Mucosa of rectum (tissue), 2 donors: ENCODE results near the gene CFAP92.
A peak's percentile ranks its signal among the peaks of the same experiment; 100 is the strongest.

ENCODE experiments used
- H3K27ac ChIP-seq, 2 donors: one replicate each; pipeline ENCODE4 v1.7.0; 2013; ENCODE audit warnings: inconsistent platforms in 2 of 2, low read depth in 2 of 2, low read length in 2 of 2
- H3K27me3 ChIP-seq, 2 donors: one replicate each; pipeline ENCODE4 v1.7.0; 2013; ENCODE audit warnings: low read length in 2 of 2; ENCODE audit not compliant: control insufficient read depth in 2 of 2, insufficient read depth in 2 of 2
- H3K36me3 ChIP-seq, 2 donors: one replicate each; pipeline ENCODE4 v1.7.0; 2013; ENCODE audit warnings: low read length in 2 of 2; ENCODE audit not compliant: control insufficient read depth in 2 of 2, insufficient read depth in 2 of 2
- H3K4me1 ChIP-seq, 2 donors: one replicate each; pipeline ENCODE4 v1.7.0; 2013; ENCODE audit warnings: low read length in 2 of 2, mild to moderate bottlenecking in 1 of 2; ENCODE audit not compliant: control insufficient read depth in 2 of 2, insufficient read depth in 2 of 2
- H3K4me3 ChIP-seq, 2 donors: one replicate each; pipeline ENCODE4 v1.7.0; 2013; ENCODE audit warnings: low read length in 2 of 2
- H3K9ac ChIP-seq, 2 donors: one replicate each; pipeline ENCODE4 v1.7.0; 2013; ENCODE audit warnings: low read length in 2 of 2, low read depth in 1 of 2, mild to moderate bottlenecking in 1 of 2
- H3K9me3 ChIP-seq, 2 donors: one replicate each; pipeline ENCODE4 v1.7.0; 2013; ENCODE audit warnings: low read length in 2 of 2; ENCODE audit not compliant: control insufficient read depth in 2 of 2
- donor health status: healthy.
- donor health status: Normal muscosa, but diverticular disease.

The CFAP92 gene

GRCh38 chr3:129035360-129036221 lies 41.7 kb upstream of the CFAP92 start:
- no peaks in the 10 kb centered on the region for H3K27me3 ChIP-seq
- peaks cover 0 to 3% of the 10 kb centered on the region in 2 donors for H3K36me3 ChIP-seq
- no peak overlapping the region for H3K27ac ChIP-seq
- no peak overlapping the region for H3K4me3 ChIP-seq
- H3K9ac ChIP-seq, result no peak overlapping the region
- H3K9me3 ChIP-seq, result no peaks in the 10 kb centered on the region
- peaks cover 0 to 3% of the 10 kb centered on the region in 2 donors for H3K4me1 ChIP-seq

- Histone ChIP-seq H3K9me3 (no peaks in the 10 kb centered on the region), H3K4me3 (no peak overlapping the region), H3K9ac (no peak overlapping the region), H3K27ac (no peak overlapping the region), H3K36me3 (peaks cover 0 to 5% of the 10 kb centered on the region in 2 donors), H3K27me3 (no peaks in the 10 kb centered on the region), H3K4me1 (peaks cover 0 to 2% of the 10 kb centered on the region in 2 donors)
Observed at GRCh38 chr3:129034642-129035041, 40.8 kb upstream of the CFAP92 start.

- no peak overlapping the region for H3K4me3 ChIP-seq
Observed at GRCh38 chr3:129033633-129034321, 39.9 kb upstream of the CFAP92 start.

GRCh38 chr3:129033151-129033550 lies 39.3 kb upstream of the CFAP92 start:
- Histone ChIP-seq H3K9me3 (no peaks in the 10 kb centered on the region), H3K4me1 (no peaks in the 10 kb centered on the region), H3K9ac (no peak overlapping the region), H3K4me3 (no peak overlapping the region), H3K27ac (no peak overlapping the region), H3K27me3 (no peaks in the 10 kb centered on the region), H3K36me3 (peaks cover 0 to 5% of the 10 kb centered on the region in 2 donors)

More at GRCh38 chr3:129033633-129034321, 39.9 kb upstream of the CFAP92 start:
- Histone ChIP-seq H3K36me3 (peaks cover 0 to 5% of the 10 kb centered on the region in 2 donors), H3K4me1 (no peaks in the 10 kb centered on the region), H3K27me3 (no peaks in the 10 kb centered on the region), H3K9ac (no peak overlapping the region), H3K27ac (no peak overlapping the region), H3K9me3 (no peaks in the 10 kb centered on the region)

GRCh38 chr3:129032716-129033115 lies 38.8 kb upstream of the CFAP92 start:
- Histone ChIP-seq H3K9me3 (no peaks in the 10 kb centered on the region), H3K27ac (no peak overlapping the region), H3K4me3 (no peak overlapping the region), H3K4me1 (no peaks in the 10 kb centered on the region), H3K36me3 (peaks cover 0 to 5% of the 10 kb centered on the region in 2 donors), H3K27me3 (no peaks in the 10 kb centered on the region), H3K9ac (no peak overlapping the region)

- Histone ChIP-seq H3K4me1 (peaks cover 3 to 6% of the 10 kb centered on the region in 2 donors), H3K4me3 (no peak overlapping the region), H3K36me3 (peaks cover 0 to 5% of the 10 kb centered on the region in 2 donors), H3K27ac (no peak overlapping the region), H3K9ac (no peak overlapping the region), H3K27me3 (no peaks in the 10 kb centered on the region), H3K9me3 (no peaks in the 10 kb centered on the region)
Observed at GRCh38 chr3:129031476-129032215, 37.8 kb upstream of the CFAP92 start.

- Histone ChIP-seq H3K27ac (no peak overlapping the region), H3K9ac (no peak overlapping the region), H3K9me3 (no peaks in the 10 kb centered on the region), H3K4me1 (peaks cover 9 to 11% of the 10 kb centered on the region in 2 donors), H3K27me3 (no peaks in the 10 kb centered on the region), H3K4me3 (no peak overlapping the region), H3K36me3 (peaks cover 0 to 5% of the 10 kb centered on the region in 2 donors)
Observed at GRCh38 chr3:129030611-129031010, 36.7 kb upstream of the CFAP92 start.

- Histone ChIP-seq H3K36me3 (peaks cover 0 to 5% of the 10 kb centered on the region in 2 donors), H3K9me3 (no peaks in the 10 kb centered on the region), H3K27ac (no peak overlapping the region), H3K9ac (no peak overlapping the region), H3K4me3 (no peak overlapping the region), H3K27me3 (no peaks in the 10 kb centered on the region), H3K4me1 (peaks cover 11 to 13% of the 10 kb centered on the region in 2 donors)
Observed at GRCh38 chr3:129028866-129029265, 35.0 kb upstream of the CFAP92 start.

GRCh38 chr3:129027544-129027880 lies 33.6 kb upstream of the CFAP92 start:
- Histone ChIP-seq H3K27ac (peak overlapping the region in 1 of 2 donors; percentile 48), H3K4me1 (peaks cover 11 to 13% of the 10 kb centered on the region in 2 donors), H3K4me3 (peak overlapping the region; percentile 54 to 69), H3K27me3 (no peaks in the 10 kb centered on the region), H3K9me3 (no peaks in the 10 kb centered on the region), H3K36me3 (peaks cover 0 to 5% of the 10 kb centered on the region in 2 donors), H3K9ac (peak overlapping the region; percentile 47 to 64)
